K562 (cell line): ENCODE data around the gene HSD17B11. TPM values are rescaled to one million over a fixed set of nuclear protein-coding genes. Genes with fewer than 3 reads are reported as not detected.

Experiments
- ATF6 ChIP-seq: sonication (generic); formaldehyde crosslinking; IDR thresholded peaks from 2 replicates; pipeline ENCODE4 v1.4.0; 2020; ENCODE audit warnings: mild to moderate bottlenecking, missing genetic modification reagents
- BRD4 ChIP-seq: fragments of 200-600 bp; sonication (generic); IDR thresholded peaks from 2 replicates; pipeline ENCODE4 v1.6.1; 2017; ENCODE audit warnings: inconsistent platforms
- CTCFL ChIP-seq: IDR thresholded peaks from 2 replicates; pipeline ENCODE4 v1.6.1; 2011; ENCODE audit warnings: borderline replicate concordance, low read depth, mild to moderate bottlenecking, moderate library complexity, low read length; ENCODE audit not compliant: insufficient read depth, poor library complexity, severe bottlenecking
- FOXA1 ChIP-seq: fragments of 450-650 bp; IDR thresholded peaks from 2 replicates; pipeline ENCODE4 v1.6.1; 2016; ENCODE audit warnings: mild to moderate bottlenecking, borderline replicate concordance
- FOXA3 ChIP-seq, 2 experiments: fragments of 450-650 bp in 1 of 2; sonication (generic) in 1 of 2; formaldehyde crosslinking; IDR thresholded peaks in 1 of 2; conservative IDR thresholded peaks in 1 of 2; 2 replicates each; pipeline versions ENCODE4 v1.4.0 to v1.8.0; 2020 to 2022; ENCODE audit warnings: mild to moderate bottlenecking in 2 of 2, missing genetic modification reagents in 1 of 2
- HNRNPL ChIP-seq: fragments of 200-400 bp; formaldehyde crosslinking; IDR thresholded peaks from 2 replicates; pipeline ENCODE4 v1.6.1; 2017; ENCODE audit warnings: low read depth, mild to moderate bottlenecking, low read length
- KDM2B ChIP-seq: fragments of 250-450 bp; sonication (Bioruptor Pico); IDR thresholded peaks from 2 replicates; pipeline ENCODE4 v1.8.0; 2021; ENCODE audit warnings: mild to moderate bottlenecking, moderate library complexity
- MTA3 ChIP-seq: fragments of 450-650 bp; formaldehyde crosslinking; IDR thresholded peaks from 2 replicates; pipeline ENCODE4 v1.6.1; 2017; ENCODE audit warnings: mild to moderate bottlenecking, borderline replicate concordance
- NONO ChIP-seq, 2 experiments: fragments of 200-400 bp in 1 of 2; fragments of 450-650 bp in 1 of 2; formaldehyde crosslinking in 1 of 2; IDR thresholded peaks; 2 replicates each; pipeline ENCODE4 v1.6.1; 2017; ENCODE audit warnings: low read depth in 2 of 2, mild to moderate bottlenecking in 2 of 2, moderate library complexity in 2 of 2, low read length in 1 of 2
- OTX1 ChIP-seq: fragments of 450-650 bp; formaldehyde crosslinking; IDR thresholded peaks from 2 replicates; pipeline ENCODE4 v1.4.0; 2022; ENCODE audit warnings: mild to moderate bottlenecking
- POLR3G ChIP-seq: IDR thresholded peaks from 2 replicates; pipeline ENCODE4 v1.6.1; 2011; ENCODE audit not compliant: insufficient read length, insufficient replicate concordance; ENCODE audit errors: extremely low read depth
- RBM22 ChIP-seq: fragments of 200-400 bp; formaldehyde crosslinking; IDR thresholded peaks from 2 replicates; pipeline ENCODE4 v1.6.1; 2018; ENCODE audit warnings: low read length, low read depth; ENCODE audit not compliant: poor library complexity, severe bottlenecking
- SOX6 ChIP-seq: fragments of 450-650 bp; IDR thresholded peaks from 2 replicates; pipeline ENCODE4 v1.6.1; 2014; ENCODE audit warnings: mild to moderate bottlenecking
- TBP ChIP-seq: optimal IDR thresholded peaks from 2 replicates; pipeline ENCODE3; 2011; ENCODE audit warnings: low read depth, low read length, improper control_type of control experiment
- ZBTB9 ChIP-seq: fragments of 450-650 bp; formaldehyde crosslinking; IDR thresholded peaks from 2 replicates; pipeline ENCODE4 v1.4.0; 2020; ENCODE audit warnings: mild to moderate bottlenecking, moderate library complexity
- ZNF57 ChIP-seq: fragments of 450-650 bp; formaldehyde crosslinking; IDR thresholded peaks from 2 replicates; pipeline ENCODE4 v1.4.0; 2020; ENCODE audit warnings: mild to moderate bottlenecking, moderate library complexity
- polyA plus RNA-seq, 8 experiments: library from polyadenylated mRNA; depleted of rRNA in 4 of 8; stranded (reverse) in 5 of 8; unstranded in 3 of 8; fragments of >200 nt; fragmentation: Nextera tagmentation in 2 of 8; fragmentation: Illumina TruSeq in 1 of 8; extraction: Ambion mirVana in 2 of 8; extraction: Trizol in 1 of 8; gene quantifications; 2 replicates each; pipeline versions ENCODE4 v1.2.1 to v1.2.3, GENCODE V29; 2011 to 2014; ENCODE audit warnings: inconsistent platforms in 1 of 8, missing spikeins in 1 of 8
- total RNA-seq, 7 experiments: library from RNA; depleted of rRNA in 6 of 7; stranded (reverse); fragments of >200 nt in 6 of 7; fragmentation: Illumina TruSeq in 2 of 7; extraction: Trizol in 2 of 7; gene quantifications; 2 replicates each; pipeline versions ENCODE4 v1.2.1 to v1.2.3, GENCODE V29; 2011 to 2021; ENCODE audit warnings: low replicate concordance in 1 of 7
- TF ChIP-seq, protein P1 (sequence below): fragments of 450-650 bp; formaldehyde crosslinking; IDR thresholded peaks from 2 replicates; pipeline ENCODE4 v1.4.0; 2022; ENCODE audit warnings: mild to moderate bottlenecking, moderate library complexity
- TF ChIP-seq, protein P2 (sequence below): conservative IDR thresholded peaks from 2 replicates; pipeline ENCODE4 v1.6.1; 2011; ENCODE audit warnings: low read depth, mild to moderate bottlenecking, low read length; ENCODE audit not compliant: control insufficient read depth

Gene HSD17B11
- total and polyA plus RNA-seq, 9 of the 15 experiments (the other 6 are each of a cell fraction or from before 2014, with no cell fraction given), result 26.0 to 108 (median 81.0) TPM

GRCh38 chr4:87422104-87423052, 31.4 kb upstream of the HSD17B11 start, which contains the start of gene NUDT9 (continued):
- TF ChIP-seq ATF6 (CRISPR knock-in tag) (no peak), BRD4 (peak; percentile 57; the same call in 1 of the 2 replicates), HNRNPL (no peak), RBM22 (no peak), FOXA3 (CRISPR knock-in tag; conservative IDR thresholded peaks at IDR 0.05 in 1 of 2, IDR thresholded peaks at IDR 0.05 in 1 of 2) (no peak), MTA3 (peak; percentile 85; the same call in 1 of the 2 replicates), NONO (IDR thresholded peaks at IDR 0.05; ENCODE audit: low read depth in 2 of 2, low read length in 1 of 2) (no peak), KDM2B (no peak), OTX1 (CRISPR knock-in tag) (no peak), FOXA1 (no peak), ZBTB9 (0 out of 2 replicates have a peak, but pooled peaks have one; percentile 57), CTCFL (no peak), TBP (peak; percentile 85), SOX6 (peak; percentile 70; the same call in 1 of the 2 replicates), ZNF57 (CRISPR knock-in tag) (no peak), POLR3G (no peak)
- TF ChIP-seq, protein P1, sequence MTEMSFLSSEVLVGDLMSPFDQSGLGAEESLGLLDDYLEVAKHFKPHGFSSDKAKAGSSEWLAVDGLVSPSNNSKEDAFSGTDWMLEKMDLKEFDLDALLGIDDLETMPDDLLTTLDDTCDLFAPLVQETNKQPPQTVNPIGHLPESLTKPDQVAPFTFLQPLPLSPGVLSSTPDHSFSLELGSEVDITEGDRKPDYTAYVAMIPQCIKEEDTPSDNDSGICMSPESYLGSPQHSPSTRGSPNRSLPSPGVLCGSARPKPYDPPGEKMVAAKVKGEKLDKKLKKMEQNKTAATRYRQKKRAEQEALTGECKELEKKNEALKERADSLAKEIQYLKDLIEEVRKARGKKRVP, result no peak
- TF ChIP-seq, protein P2, sequence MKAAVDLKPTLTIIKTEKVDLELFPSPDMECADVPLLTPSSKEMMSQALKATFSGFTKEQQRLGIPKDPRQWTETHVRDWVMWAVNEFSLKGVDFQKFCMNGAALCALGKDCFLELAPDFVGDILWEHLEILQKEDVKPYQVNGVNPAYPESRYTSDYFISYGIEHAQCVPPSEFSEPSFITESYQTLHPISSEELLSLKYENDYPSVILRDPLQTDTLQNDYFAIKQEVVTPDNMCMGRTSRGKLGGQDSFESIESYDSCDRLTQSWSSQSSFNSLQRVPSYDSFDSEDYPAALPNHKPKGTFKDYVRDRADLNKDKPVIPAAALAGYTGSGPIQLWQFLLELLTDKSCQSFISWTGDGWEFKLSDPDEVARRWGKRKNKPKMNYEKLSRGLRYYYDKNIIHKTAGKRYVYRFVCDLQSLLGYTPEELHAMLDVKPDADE, result peak; percentile 60; the same call in 1 of the 2 replicates
